ENCODE results near the gene SUSD2.
"Not testable (repeated sequence)": the region's sequence is repeated elsewhere in the genome, so short reads cannot be mapped to it uniquely, and the experiment has no call there.

- not testable (repeated sequence) for TF ChIP-seq FOXM1 (IDR thresholded peaks at IDR 0.05; ENCODE audit: borderline replicate concordance); SP1 (IDR thresholded peaks at IDR 0.05); BHLHE40 (IDR thresholded peaks at IDR 0.05; ENCODE audit: borderline replicate concordance); FOXA1 (IDR thresholded peaks at IDR 0.05); LEF1 (IDR thresholded peaks at IDR 0.05; ENCODE audit: borderline replicate concordance)
Observed at GRCh38 chr22:24213111-24213510, 31.8 kb downstream of the SUSD2 start.
